Natural killer cell (primary cell): ENCODE measurements around the gene TIMM10. TPM values are rescaled to one million over a fixed set of nuclear protein-coding genes. Genes with fewer than 3 reads are reported as not detected.
A peak's percentile ranks its signal among the peaks of the same experiment; 100 is the strongest.

ENCODE experiments used
- ATAC-seq, 3 donors: fragments of 150-1000 bp in 2 of 3; fragments of 200-7000 bp in 1 of 3; cut with Tn5 transposase; 1 replicate in 1 of 3; 2 replicates in 2 of 3; pipeline ENCODE4 v1.10.0; 2021; ENCODE audit warnings: mild to moderate bottlenecking in 2 of 3, moderate library complexity in 2 of 3
- DNase-seq, 2 donors: peaks; one replicate each; pipeline versions ENCODE4 v3.0.0 to v3.0.0-alpha.2; 2013 to 2021; ENCODE audit warnings: mixed read lengths in 1 of 2
- H3K27ac ChIP-seq: one replicate; pipeline ENCODE4 v1.5.1; 2013; ENCODE audit warnings: mild to moderate bottlenecking, low read length
- H3K27me3 ChIP-seq: one replicate; pipeline ENCODE4 v1.6.1; 2013; ENCODE audit warnings: low read length; ENCODE audit not compliant: control insufficient read depth, insufficient read depth
- H3K36me3 ChIP-seq: one replicate; pipeline ENCODE4 v1.6.1; 2013; ENCODE audit warnings: low read length; ENCODE audit not compliant: control insufficient read depth, insufficient read depth
- H3K4me1 ChIP-seq: one replicate; pipeline ENCODE4 v1.6.1; 2013; ENCODE audit warnings: low read length; ENCODE audit not compliant: control insufficient read depth, insufficient read depth
- H3K4me3 ChIP-seq: one replicate; pipeline ENCODE4 v1.5.1; 2013; ENCODE audit warnings: low read length
- H3K9me3 ChIP-seq: one replicate; pipeline ENCODE4 v1.6.1; 2013; ENCODE audit warnings: low read length; ENCODE audit not compliant: control insufficient read depth, insufficient read depth
- H3K27ac Mint-ChIP-seq, 2 donors: one replicate each; pipeline ENCODE4 v1.8.0; 2022; ENCODE audit warnings: mild to moderate bottlenecking in 2 of 2, mixed read lengths in 2 of 2, moderate library complexity in 1 of 2
- H3K27me3 Mint-ChIP-seq, 2 donors: one replicate each; pipeline ENCODE4 v1.8.0; 2022; ENCODE audit warnings: low read depth in 2 of 2, mixed read lengths in 2 of 2
- H3K36me3 Mint-ChIP-seq: one replicate; pipeline ENCODE4 v1.8.0; 2022; ENCODE audit warnings: mixed read lengths
- H3K4me1 Mint-ChIP-seq, 2 donors: one replicate each; pipeline ENCODE4 v1.8.0; 2022; ENCODE audit warnings: mixed read lengths in 2 of 2
- H3K4me3 Mint-ChIP-seq: one replicate; pipeline ENCODE4 v1.8.0; 2022; ENCODE audit warnings: mild to moderate bottlenecking, moderate library complexity, mixed read lengths
- H3K9me3 Mint-ChIP-seq, 2 donors: one replicate each; pipeline ENCODE4 v1.8.0; 2022; ENCODE audit warnings: mixed read lengths in 2 of 2
- CTCF ChIP-seq: fragments of 200-600 bp; IDR thresholded peaks from one replicate; pipeline ENCODE4 v1.8.0; 2022; ENCODE audit warnings: antibody characterized with exemption
- WGBS: methylation state at CpG from one replicate; pipeline ENCODE4 v1.1.7; 2013; ENCODE audit warnings: missing lambda C conversion rate; ENCODE audit not compliant: insufficient coverage; 5-methylcytosine and 5-hydroxymethylcytosine counted together
- intact Hi-C: fragments of 100-400 bp; cut with micrococcal nuclease; formaldehyde crosslinking; loops from one replicate; pipeline ENCODE4 v1.14.2; 2022
- total RNA-seq, 4 donors: library from RNA; stranded (reverse); fragments of 120-200 nt in 1 of 4; gene quantifications; one replicate each; pipeline versions ENCODE4 v1.2.3 to v1.2.4, GENCODE V29; 2013 to 2022

The TIMM10 gene
- total RNA-seq, 3 donors from 2014 or later (not counting 1 experiment from before 2014, with no cell fraction given), result 15.0 to 18.8 (median 17.1) TPM

- no peak overlapping the region for H3K27ac Mint-ChIP-seq
- ATAC-seq (peak; percentile 72 to 98 (median 88)), DNase-seq (peak in 1 of 2 donors; percentile 22)
- H3K36me3 Mint-ChIP-seq, result no peaks in the 10 kb centered on the region
- H3K9me3 ChIP-seq, result no peaks in the 10 kb centered on the region
- no peaks in the 10 kb centered on the region for H3K27me3 Mint-ChIP-seq
- peaks cover 3% of the 10 kb centered on the region for H3K36me3 ChIP-seq
- H3K27me3 ChIP-seq, result no peaks in the 10 kb centered on the region
- no peaks in the 10 kb centered on the region for H3K9me3 Mint-ChIP-seq
- intact Hi-C loops, result loop anchor here (10.0 kb wide), 1 partner anchor 305 kb away; no protein-coding TSS in a partner anchor
- TF ChIP-seq CTCF, result no peak
- peaks cover 0 to 7% of the 10 kb centered on the region in 2 donors for H3K4me1 Mint-ChIP-seq
- 44% methylated on average over 34 of the region's 35 CpGs for WGBS
- H3K4me3 Mint-ChIP-seq, result no peak overlapping the region
- no peak overlapping the region for H3K4me3 ChIP-seq
- no peaks in the 10 kb centered on the region for H3K4me1 ChIP-seq
- H3K27ac ChIP-seq, result no peak overlapping the region
These were observed 31.1 kb downstream of the TIMM10 start for GRCh38 chr11:57499413-57499982.

GRCh38 chr11:57498540-57498939, 32.0 kb downstream of the TIMM10 start:
- Mint-ChIP-seq H3K36me3 (no peaks in the 10 kb centered on the region), H3K27ac (no peak overlapping the region), H3K27me3 (no peaks in the 10 kb centered on the region), H3K4me1 (peaks cover 0 to 7% of the 10 kb centered on the region in 2 donors), H3K4me3 (no peak overlapping the region), H3K9me3 (no peaks in the 10 kb centered on the region)
- 98% methylated on average over 6 of the region's 6 CpGs for WGBS
- peaks cover 3% of the 10 kb centered on the region for H3K36me3 ChIP-seq
- ATAC-seq (no peak), DNase-seq (no peak)
- H3K4me1 ChIP-seq, result no peaks in the 10 kb centered on the region
- H3K4me3 ChIP-seq, result no peak overlapping the region
- no peak for TF ChIP-seq CTCF
- no peaks in the 10 kb centered on the region for H3K27me3 ChIP-seq
- H3K27ac ChIP-seq, result no peak overlapping the region
- intact Hi-C loops, result loop anchor here (10.0 kb wide), 1 partner anchor 306 kb away; no protein-coding TSS in a partner anchor
- H3K9me3 ChIP-seq, result no peaks in the 10 kb centered on the region

GRCh38 chr11:57497303-57498247, 33.0 kb downstream of the TIMM10 start:
- Mint-ChIP-seq H3K27ac (no peak overlapping the region), H3K4me3 (no peak overlapping the region), H3K27me3 (no peaks in the 10 kb centered on the region), H3K9me3 (no peaks in the 10 kb centered on the region), H3K36me3 (no peaks in the 10 kb centered on the region), H3K4me1 (peaks cover 0 to 7% of the 10 kb centered on the region in 2 donors)
- no peak for ATAC-seq
- Histone ChIP-seq H3K4me3 (no peak overlapping the region), H3K27ac (no peak overlapping the region), H3K36me3 (peaks cover 3% of the 10 kb centered on the region), H3K4me1 (no peaks in the 10 kb centered on the region), H3K27me3 (no peaks in the 10 kb centered on the region), H3K9me3 (no peaks in the 10 kb centered on the region)
- intact Hi-C loops, result loop anchor here (10.0 kb wide), 1 partner anchor 307 kb away; no protein-coding TSS in a partner anchor
- WGBS, result 96% methylated on average over 15 of the region's 15 CpGs
- DNase-seq, result no peak
- TF ChIP-seq CTCF, result no peak
